Measurements from ENCODE around the gene SLC25A29. TPM values are rescaled to one million over a fixed set of nuclear protein-coding genes. Genes with fewer than 3 reads are reported as not detected.
A peak's percentile ranks its signal among the peaks of the same experiment; 100 is the strongest.

SLC25A29 gene
- total RNA-seq, 2 experiments from 2014 or later, result 5.5 to 6.5 TPM

DNA sequence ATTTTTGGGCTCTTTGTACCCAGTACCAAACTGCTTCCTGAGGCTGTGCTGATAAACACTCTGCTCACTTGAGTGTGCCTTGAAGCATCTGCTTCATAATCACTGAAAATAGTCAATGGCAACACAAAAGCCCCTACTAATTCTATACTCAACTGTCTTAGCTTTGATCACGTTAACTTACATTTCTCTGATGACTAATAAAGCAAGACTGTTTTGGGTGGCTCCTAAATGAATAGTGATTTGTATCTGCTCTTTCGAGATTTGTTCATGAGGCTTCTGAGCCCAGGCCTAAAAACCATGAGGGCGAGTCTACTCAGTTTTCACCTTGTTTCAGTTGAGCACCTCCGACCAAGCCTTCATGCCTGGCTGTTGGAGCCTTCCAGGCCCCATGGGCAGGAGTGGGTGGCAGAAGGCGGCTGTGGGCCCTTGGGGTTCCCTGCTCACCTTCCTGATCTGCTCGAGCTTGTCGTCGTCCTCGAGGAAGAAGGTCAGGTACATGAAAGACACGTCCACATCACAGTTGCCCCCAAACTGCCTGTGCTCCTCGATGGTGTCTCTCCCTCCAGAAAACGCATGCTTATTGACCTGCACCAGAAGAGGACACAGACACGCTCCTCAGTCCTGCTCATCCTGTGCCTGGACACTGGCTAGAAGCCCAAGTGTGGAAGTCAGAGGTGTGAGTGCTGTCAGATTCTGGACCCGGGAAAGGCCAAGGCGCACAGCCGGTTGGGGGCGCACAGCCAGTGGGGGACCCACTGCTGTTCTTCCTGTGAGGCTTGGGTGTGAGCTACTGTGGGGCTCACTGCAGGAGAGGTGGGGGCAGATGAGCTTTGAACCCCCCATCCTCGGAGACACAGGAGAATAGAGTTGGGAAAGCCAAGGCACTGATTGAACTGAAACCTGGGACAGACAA is 30.6 kb upstream of the SLC25A29 start:
- Mint-ChIP-seq H3K27ac (peak overlapping the region; percentile 34), H3K27me3 (no peaks in the 10 kb centered on the region), H3K4me3 (no peak overlapping the region), H3K9me3 (no peaks in the 10 kb centered on the region), H3K36me3 (peaks cover 54% of the 10 kb centered on the region), H3K4me1 (peaks cover 10% of the 10 kb centered on the region)
- DNase-seq, result no peak

DNA sequence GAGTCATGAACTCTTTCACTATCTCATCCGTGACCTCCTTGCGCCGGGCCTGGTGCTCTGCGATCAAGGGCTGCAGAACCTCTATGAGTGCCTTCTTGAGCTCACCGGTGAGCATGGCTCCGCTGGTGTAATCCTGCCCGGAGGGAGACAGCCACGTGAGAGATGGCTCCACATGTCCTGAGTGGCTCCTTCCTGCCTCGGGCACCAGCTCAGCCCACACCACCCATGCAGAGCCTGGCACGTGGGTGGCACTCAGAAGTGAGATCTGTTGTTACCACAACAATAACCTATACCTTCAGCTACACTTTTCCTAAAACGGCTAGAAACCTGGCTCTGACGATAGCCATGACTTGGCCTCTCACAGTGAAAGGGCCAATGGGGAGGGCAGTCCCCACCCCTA is 28.7 kb upstream of the SLC25A29 start:
- Mint-ChIP-seq H3K4me3 (no peak overlapping the region), H3K27me3 (no peaks in the 10 kb centered on the region), H3K9me3 (no peaks in the 10 kb centered on the region), H3K4me1 (no peaks in the 10 kb centered on the region), H3K36me3 (peaks cover 41% of the 10 kb centered on the region), H3K27ac (no peak overlapping the region)
- no peak for DNase-seq

DNA sequence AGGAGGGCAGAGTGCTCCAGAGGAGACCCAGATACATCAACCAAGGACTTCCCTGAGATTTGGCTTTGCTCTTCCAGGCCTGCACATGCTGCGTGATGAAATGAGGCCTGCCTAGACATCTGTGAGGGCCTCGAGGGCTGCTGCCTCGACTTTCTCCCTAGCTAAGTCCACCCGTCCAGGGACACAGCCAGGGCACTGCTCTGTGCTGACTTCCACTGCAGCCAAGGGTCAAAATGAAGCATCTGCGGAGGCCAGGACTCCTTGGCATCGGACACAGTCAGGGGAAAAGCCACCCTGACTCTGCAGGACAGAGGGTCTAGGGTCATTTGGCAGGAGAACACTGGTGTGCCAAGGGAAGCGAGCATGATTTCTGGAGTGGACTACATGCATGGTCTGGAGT is 27.6 kb upstream of the SLC25A29 start:
- DNase-seq, result no peak
- Mint-ChIP-seq H3K4me3 (no peak overlapping the region), H3K27ac (no peak overlapping the region), H3K27me3 (no peaks in the 10 kb centered on the region), H3K9me3 (no peaks in the 10 kb centered on the region), H3K4me1 (no peaks in the 10 kb centered on the region), H3K36me3 (peaks cover 38% of the 10 kb centered on the region)

DNA sequence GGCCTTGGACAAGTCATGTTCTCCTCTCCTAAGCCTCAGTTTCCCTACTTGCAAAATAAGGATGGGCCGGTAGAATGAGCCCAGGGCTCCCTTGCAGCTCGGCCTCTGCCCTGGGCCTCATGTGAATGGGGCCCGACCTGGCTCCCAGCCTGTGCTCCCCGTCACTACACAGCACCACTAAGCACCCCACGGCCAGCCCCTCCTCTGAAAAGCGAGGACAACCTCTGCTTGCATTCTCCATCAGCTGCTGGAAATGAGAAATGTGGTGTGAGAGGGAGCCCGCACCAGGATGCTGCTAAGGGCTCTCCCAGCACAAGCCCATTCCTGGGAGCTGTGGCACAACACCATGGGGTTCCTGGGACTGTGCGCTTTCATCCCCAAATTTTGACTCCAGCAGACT is 27.1 kb upstream of the SLC25A29 start:
- Mint-ChIP-seq H3K4me3 (no peak overlapping the region), H3K9me3 (no peaks in the 10 kb centered on the region), H3K36me3 (peaks cover 35% of the 10 kb centered on the region), H3K27me3 (no peaks in the 10 kb centered on the region), H3K4me1 (no peaks in the 10 kb centered on the region), H3K27ac (no peak overlapping the region)
- DNase-seq, result no peak

DNA sequence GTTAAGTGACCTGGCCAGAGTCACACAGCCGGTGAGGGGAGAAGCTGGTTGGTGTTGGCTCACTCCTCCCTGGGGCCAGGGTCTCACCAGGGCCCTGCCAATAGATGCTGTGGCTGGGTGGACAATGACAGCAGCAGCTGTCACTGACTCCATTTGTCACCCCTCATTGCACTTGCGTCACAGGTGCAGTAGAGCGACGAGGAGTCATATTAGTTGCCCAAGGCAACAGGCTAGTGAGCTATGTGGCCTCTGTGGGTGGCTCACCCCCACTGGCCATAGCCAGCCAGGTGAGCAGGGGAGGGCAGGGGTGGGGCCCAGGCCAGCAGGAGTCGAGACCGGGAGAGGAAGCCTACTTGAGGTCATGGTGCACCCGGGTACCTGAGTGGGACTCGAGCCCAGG is 26.6 kb upstream of the SLC25A29 start:
- H3K4me3 Mint-ChIP-seq, result no peak overlapping the region
- H3K4me1 Mint-ChIP-seq, result no peaks in the 10 kb centered on the region
- H3K27ac Mint-ChIP-seq, result no peak overlapping the region
- peaks cover 31% of the 10 kb centered on the region for H3K36me3 Mint-ChIP-seq
- no peak for DNase-seq
- no peaks in the 10 kb centered on the region for H3K27me3 Mint-ChIP-seq
- H3K9me3 Mint-ChIP-seq, result no peaks in the 10 kb centered on the region

DNA sequence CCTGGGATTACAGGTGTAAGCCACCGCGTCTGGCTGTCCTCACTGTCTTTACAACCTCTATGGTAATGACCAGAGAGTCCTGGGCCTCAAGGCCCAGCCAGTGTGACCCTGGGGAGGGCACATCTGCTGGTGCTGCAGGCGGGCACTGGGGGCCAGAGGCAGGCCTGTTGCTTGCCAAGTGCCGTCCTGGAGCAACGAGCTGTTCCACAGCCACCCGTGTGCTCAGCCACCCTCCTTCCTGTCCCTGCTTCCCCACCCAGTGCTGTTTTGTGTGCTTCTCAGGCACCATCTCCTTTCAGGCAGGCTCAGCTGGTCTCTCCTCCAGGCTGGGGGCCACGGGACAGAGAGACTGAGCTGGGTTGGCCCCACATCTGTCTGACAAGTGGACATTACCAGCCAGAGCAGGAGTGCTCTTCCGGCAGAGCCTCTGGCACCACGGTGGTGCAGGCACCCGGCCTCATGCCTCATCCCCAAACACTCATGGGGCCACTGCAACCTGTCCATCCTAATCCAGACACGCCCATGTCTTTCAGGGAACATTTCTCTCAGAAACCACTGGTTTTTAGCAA is 25.9 kb upstream of the SLC25A29 start:
- Mint-ChIP-seq H3K36me3 (peaks cover 27% of the 10 kb centered on the region), H3K9me3 (no peaks in the 10 kb centered on the region), H3K27ac (no peak overlapping the region), H3K4me3 (no peak overlapping the region), H3K27me3 (no peaks in the 10 kb centered on the region), H3K4me1 (no peaks in the 10 kb centered on the region)
- no peak for DNase-seq

DNA sequence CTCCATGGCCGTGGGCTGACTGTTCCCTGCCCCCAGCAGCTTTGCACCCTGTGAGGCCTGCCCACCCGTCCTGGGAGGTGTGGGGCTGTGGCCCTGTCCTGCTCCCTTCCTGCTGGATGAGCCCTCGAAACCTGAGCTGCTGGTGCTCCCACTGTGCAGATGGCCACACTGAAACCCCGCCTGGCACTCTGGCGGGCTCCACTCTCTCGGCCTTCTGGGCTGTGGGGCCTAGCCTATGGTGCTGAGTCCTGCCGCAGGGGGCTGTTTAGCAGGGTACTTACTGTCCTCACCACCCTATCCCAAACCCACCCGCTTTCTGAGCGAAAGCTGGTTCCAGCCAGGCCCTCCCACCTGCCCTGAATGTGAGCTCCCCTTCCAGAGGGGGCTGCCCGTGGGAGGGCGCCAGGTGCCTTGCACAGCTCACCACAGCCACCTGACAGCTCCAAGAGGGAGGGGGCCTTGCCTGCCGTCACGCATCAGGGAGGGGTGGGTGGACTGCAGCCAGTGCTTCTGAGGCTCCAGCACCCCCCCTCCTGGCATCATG is 24.2 kb upstream of the SLC25A29 start:
- DNase-seq, result no peak
- H3K27me3 Mint-ChIP-seq, result no peaks in the 10 kb centered on the region
- H3K4me3 Mint-ChIP-seq, result no peak overlapping the region
- H3K9me3 Mint-ChIP-seq, result no peaks in the 10 kb centered on the region
- no peaks in the 10 kb centered on the region for H3K4me1 Mint-ChIP-seq
- H3K36me3 Mint-ChIP-seq, result peaks cover 15% of the 10 kb centered on the region
- no peak overlapping the region for H3K27ac Mint-ChIP-seq

DNA sequence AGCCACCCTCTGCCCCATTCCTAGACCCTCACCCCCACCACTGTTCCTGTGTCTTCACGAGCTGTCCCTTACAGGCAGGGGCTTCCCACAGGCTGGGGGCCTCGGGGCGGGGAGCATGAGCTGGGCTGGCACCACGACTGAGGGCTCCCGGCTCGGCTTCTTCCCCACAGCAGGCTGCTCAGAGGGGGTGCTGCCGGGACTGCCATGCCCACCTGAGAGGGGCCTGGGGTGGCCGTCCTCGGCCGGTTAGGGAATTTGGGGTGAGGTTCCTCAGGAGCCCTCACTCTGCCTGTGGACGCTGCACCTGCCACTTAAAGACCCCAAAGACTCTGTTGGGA is 23.7 kb upstream of the SLC25A29 start:
- no peak overlapping the region for H3K27ac Mint-ChIP-seq
- H3K27me3 Mint-ChIP-seq, result no peaks in the 10 kb centered on the region
- no peak overlapping the region for H3K4me3 Mint-ChIP-seq
- no peak for DNase-seq
- no peaks in the 10 kb centered on the region for H3K9me3 Mint-ChIP-seq
- H3K4me1 Mint-ChIP-seq, result no peaks in the 10 kb centered on the region
- peaks cover 14% of the 10 kb centered on the region for H3K36me3 Mint-ChIP-seq

DNA sequence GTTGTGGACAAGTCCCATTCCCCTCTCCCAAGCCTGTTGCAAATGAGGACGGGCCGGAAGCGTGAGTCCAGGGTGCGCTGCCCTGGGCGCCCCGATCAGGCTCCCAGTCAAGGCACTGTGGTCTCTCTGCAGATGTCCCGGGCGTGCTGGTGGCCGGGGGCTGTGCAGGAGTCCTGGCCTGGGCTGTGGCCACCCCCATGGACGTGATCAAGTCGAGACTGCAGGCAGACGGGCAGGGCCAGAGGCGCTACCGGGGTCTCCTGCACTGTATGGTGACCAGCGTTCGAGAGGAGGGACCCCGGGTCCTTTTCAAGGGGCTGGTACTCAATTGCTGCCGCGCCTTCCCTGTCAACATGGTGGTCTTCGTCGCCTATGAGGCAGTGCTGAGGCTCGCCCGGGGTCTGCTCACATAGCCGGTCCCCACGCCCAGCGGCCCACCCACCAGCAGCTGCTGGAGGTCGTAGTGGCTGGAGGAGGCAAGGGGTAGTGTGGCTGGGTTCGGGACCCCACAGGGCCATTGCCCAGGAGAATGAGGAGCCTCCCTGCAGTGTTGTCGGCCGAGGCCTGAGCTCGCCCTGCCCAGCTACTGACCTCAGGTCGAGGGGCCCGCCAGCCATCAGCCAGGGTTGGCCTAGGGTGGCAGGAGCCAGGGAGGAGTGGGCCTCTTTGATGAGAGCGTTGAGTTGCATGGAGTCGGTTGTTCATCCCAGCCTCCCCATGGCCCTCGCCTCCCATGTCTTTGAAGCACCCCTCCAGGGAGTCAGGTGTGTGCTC is 23.2 kb upstream of the SLC25A29 start:
- Mint-ChIP-seq H3K9me3 (no peaks in the 10 kb centered on the region), H3K4me3 (no peak overlapping the region), H3K36me3 (peaks cover 9% of the 10 kb centered on the region), H3K27me3 (no peaks in the 10 kb centered on the region), H3K4me1 (no peaks in the 10 kb centered on the region), H3K27ac (no peak overlapping the region)
- no peak for DNase-seq

DNA sequence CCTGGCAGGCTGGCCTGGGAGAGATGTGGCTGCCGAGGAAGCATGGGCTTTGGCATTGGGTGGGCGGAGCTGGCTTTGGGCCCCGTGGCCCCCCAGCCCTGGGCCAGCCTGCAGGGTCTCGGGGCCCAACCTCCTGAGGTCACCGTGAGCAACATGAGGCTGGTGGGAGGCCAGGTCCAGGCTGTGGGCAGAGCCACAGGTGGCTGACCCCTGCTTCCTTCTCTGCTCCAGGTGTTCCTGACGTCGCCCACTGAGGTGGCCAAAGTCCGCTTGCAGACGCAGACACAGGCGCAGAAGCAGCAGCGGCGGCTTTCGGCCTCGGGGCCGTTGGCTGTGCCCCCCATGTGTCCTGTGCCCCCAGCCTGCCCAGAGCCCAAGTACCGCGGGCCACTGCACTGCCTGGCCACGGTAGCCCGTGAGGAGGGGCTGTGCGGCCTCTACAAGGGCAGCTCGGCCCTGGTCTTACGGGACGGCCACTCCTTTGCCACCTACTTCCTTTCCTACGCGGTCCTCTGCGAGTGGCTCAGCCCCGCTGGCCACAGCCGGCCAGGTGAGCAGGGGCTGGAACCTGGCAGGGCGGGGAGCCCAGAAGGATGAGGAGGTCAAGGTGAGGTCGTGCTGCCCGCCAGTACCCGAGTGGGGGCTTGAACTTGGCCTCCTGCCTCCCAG is 22.4 kb upstream of the SLC25A29 start:
- H3K4me3 Mint-ChIP-seq, result no peak overlapping the region
- no peaks in the 10 kb centered on the region for H3K4me1 Mint-ChIP-seq
- no peaks in the 10 kb centered on the region for H3K27me3 Mint-ChIP-seq
- H3K27ac Mint-ChIP-seq, result no peak overlapping the region
- H3K9me3 Mint-ChIP-seq, result no peaks in the 10 kb centered on the region
- DNase-seq, result no peak
- H3K36me3 Mint-ChIP-seq, result peaks cover 8% of the 10 kb centered on the region

DNA sequence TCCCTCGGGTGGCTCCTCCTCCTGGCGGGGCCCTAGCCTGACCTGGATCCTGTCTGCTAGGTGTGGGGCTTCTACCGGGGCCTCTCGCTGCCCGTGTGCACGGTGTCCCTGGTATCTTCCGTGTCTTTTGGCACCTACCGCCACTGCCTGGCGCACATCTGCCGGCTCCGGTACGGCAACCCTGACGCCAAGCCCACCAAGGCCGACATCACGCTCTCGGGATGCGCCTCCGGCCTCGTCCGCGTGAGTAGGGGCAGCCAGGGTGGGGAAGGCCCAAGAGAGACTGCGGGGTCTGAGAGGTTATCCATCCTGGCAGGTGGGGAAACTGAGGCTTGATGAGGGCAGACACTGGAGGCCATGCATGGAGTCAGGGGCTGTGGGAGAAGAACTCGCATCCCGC is 20.9 kb upstream of the SLC25A29 start:
- Mint-ChIP-seq H3K9me3 (no peaks in the 10 kb centered on the region), H3K4me3 (no peak overlapping the region), H3K4me1 (no peaks in the 10 kb centered on the region), H3K27ac (no peak overlapping the region), H3K36me3 (peaks cover 4% of the 10 kb centered on the region), H3K27me3 (no peaks in the 10 kb centered on the region)
- DNase-seq, result no peak

DNA sequence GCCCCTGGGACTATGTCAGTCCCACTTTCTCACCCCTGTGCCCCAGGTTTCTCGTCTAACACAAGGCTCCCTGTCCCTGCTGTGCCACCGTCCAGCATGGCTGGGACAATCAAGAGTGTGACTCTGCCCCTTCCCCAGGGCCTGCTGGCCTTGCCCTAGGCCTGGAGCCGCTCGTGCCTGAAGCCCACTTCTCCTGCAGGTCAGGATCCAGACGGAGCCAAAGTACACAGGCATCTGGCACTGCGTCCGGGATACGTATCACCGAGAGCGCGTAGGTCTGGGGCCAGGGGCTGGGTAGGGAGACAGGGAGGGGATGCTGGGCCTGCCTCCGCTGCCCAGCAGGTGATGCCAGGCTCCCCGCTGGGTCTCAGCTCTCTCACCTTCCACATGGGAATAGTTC is 19.7 kb upstream of the SLC25A29 start:
- Mint-ChIP-seq H3K36me3 (no peaks in the 10 kb centered on the region), H3K27ac (no peak overlapping the region), H3K27me3 (no peaks in the 10 kb centered on the region), H3K9me3 (no peaks in the 10 kb centered on the region), H3K4me1 (no peaks in the 10 kb centered on the region), H3K4me3 (no peak overlapping the region)
- no peak for DNase-seq

DNA sequence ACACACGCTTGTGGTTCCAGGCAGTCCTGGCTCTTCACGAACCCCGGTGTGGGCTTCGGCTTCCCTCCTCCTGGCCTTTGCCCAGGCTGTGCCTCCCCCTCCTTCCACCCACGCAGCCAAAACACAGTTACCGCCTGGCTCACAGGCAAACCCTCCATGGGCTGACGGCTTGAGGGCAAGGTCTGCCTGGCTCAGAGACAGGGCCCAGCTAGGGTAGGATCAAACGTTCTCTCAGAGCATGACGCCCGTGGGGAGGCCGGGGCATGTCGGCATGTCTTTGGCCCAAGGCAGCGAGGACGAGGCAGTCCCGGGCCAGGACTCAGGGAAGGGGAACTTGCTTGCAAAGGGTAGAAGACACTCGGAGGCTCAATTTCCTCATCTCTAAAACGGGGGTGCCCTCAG is 19.0 kb upstream of the SLC25A29 start:
- Mint-ChIP-seq H3K4me3 (no peak overlapping the region), H3K27me3 (no peaks in the 10 kb centered on the region), H3K36me3 (no peaks in the 10 kb centered on the region), H3K4me1 (no peaks in the 10 kb centered on the region), H3K27ac (peak overlapping the region; percentile 44), H3K9me3 (no peaks in the 10 kb centered on the region)
- DNase-seq, result no peak

DNA sequence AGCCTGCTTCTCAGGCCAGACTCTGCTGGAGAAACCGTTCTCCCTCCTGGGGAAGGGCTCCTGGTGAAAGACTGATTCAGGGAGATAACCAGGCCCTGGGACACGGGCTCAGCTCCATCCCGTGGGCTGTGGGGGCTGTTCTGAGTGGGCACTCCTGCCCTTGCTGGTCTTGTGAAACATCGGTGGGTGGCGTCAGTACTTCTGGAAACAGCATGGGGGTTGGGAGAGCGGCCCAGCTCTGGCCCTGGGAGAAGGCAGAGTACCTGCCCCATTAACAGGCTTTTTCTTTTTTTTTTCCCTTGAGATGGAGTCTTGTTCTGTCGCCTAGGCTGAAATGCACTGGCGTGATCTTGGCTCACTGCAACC is 17.7 kb upstream of the SLC25A29 start:
- H3K9me3 Mint-ChIP-seq, result no peaks in the 10 kb centered on the region
- H3K36me3 Mint-ChIP-seq, result no peaks in the 10 kb centered on the region
- no peaks in the 10 kb centered on the region for H3K27me3 Mint-ChIP-seq
- no peak overlapping the region for H3K4me3 Mint-ChIP-seq
- no peak for DNase-seq
- H3K4me1 Mint-ChIP-seq, result no peaks in the 10 kb centered on the region
- H3K27ac Mint-ChIP-seq, result no peak overlapping the region

Measured in activated naive CD8-positive, alpha-beta T cell treated with anti-CD3 and anti-CD28 coated beads for 36 hours (primary cell).